HG02588 (cell line): ENCODE results near the gene RNF121.

Source experiments
- ATAC-seq: cut with Tn5 transposase; IDR thresholded peaks from one replicate; pipeline ENCODE4 v1.9.1; 2021; ENCODE audit warnings: mild to moderate bottlenecking, moderate library complexity; ENCODE audit not compliant: unreplicated experiment

RNF121 gene

DNA sequence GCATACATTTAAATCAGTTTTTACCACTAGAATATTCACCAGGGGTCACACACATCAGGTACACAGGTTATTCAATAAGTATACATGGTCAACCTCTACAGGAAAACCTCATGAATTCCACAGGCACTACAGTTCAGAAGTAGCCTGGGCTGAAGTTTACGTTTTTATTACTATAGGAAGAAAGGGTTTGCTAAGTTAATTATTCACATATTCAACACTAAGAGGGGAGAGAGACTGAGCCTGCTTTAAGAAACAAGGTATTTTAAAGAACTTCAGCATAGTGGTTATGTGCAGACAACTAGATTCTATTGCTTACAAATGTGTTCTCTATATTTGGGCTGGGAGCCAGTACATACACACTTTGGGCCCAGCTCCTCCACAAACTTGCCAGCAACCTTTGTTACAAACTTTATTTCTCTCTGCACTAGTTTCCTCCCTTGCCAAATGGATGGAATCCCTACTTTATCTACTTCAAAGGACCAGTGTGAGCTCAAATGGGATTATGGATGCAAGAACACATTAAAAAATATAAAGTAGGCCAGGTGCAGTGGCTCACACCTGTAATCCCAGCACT lies 101.7 kb downstream of the RNF121 start:
- ATAC-seq: no peak

DNA sequence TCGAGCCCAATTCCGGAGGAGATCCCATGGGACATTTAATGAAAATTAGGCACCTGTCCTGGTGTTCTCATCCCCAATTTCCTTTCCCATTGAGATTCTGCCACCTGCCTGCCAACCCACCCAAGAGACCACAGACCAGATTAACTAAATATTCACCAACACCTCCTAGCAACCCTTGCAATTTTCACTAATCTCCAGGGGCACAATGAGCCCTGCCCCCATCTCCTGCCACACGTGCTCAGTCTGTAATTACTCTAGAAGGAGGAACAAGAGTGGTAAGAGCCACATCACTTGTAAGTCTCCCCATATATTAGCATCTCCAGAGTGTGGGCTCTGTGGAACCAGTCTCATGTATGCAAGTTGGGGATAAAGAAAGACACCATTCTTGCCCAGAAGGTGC lies 107.8 kb downstream of the RNF121 start:
- ATAC-seq: no peak

DNA sequence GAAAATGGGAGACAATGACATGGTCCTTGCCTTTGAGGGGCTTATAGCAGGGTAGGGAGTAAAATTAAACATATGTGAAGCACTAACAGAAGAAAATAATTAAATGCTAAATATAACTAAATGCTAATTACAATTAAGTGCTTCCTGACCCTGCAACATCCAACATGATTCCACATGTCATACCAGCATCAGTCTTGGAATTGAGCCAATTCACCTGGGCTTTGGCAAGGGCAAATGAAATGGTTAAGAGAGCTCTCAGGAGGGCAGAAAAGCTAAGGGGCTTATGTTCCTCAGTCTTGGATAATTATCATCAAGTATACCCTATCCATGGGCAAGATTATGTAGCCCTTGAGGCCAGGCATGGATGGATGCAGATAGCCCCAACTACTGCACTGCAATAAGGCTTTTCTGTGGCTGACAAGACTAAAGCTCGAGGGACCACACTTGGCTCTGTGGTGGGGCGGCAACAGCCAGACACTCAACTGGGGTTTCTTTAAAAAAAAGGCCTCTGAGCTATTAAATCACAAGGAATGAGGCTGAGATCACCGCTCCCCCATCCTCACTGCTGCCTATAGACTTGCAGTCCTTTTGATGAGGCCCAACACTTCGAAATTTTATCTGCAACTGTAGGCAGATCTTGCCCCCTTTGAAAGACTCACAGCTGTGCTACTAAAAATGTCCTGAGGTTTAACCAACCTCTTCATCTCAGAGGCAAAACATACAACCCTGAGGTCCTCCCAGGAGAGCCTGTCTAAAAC lies 108.9 kb downstream of the RNF121 start:
- ATAC-seq: no peak

DNA sequence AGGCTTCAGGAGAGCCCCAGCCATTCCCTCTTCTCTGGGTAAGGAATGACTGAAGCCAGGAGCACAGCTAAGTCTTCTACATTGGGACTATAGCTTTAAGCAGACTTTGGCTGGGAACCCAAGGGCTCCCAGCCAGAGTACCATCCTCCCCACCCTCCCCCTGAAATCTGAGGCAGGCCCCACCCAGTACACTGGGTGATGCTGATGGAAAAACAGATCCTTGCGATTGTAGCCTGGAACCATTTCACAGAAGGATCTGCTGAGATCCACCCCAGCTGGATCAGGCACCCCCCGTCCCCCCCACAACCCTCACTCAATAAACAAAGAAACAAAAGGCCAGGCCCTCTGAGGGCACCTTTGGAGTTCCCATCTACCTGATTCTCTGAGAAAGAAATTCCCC lies 109.6 kb downstream of the RNF121 start:
- no peak for ATAC-seq

DNA sequence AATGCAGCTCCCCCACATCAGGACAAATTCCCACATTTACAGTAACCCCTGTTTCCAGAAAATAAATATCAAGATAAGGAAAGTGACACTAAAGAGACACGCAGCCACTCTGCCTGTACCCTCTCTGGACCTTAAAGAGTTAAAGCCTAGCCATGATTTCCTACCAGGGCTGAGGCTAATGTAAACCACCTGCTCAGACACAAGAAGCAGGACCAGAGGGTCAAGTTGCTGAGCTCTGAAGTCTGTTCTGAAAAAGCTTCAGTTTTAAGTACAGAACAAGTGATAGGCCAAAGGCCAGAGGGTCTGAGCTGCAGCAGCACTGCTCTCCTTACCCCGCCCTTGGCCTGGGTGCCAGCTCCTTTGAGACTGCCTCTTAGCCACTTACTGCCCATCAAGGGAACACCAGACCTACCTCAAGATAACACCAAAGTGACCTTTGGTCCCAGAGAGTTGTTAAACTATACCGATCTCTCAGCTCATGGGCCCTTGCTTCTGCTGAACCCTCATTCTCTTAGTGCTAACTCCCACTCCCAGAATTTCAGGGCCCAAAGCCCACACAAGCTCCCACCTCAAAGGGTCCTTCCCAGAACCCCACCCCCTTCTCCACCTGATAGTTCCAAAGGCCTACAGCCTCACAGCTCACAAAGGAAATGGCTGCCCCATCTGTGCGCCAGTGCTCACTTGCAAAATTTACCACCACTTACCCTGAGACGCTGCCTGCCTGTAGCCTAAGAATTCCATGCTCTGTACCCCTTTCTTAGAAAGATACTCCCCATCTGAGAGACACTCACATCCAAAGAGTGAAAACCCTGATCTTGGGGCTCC lies 110.4 kb downstream of the RNF121 start:
- ATAC-seq: no peak

DNA sequence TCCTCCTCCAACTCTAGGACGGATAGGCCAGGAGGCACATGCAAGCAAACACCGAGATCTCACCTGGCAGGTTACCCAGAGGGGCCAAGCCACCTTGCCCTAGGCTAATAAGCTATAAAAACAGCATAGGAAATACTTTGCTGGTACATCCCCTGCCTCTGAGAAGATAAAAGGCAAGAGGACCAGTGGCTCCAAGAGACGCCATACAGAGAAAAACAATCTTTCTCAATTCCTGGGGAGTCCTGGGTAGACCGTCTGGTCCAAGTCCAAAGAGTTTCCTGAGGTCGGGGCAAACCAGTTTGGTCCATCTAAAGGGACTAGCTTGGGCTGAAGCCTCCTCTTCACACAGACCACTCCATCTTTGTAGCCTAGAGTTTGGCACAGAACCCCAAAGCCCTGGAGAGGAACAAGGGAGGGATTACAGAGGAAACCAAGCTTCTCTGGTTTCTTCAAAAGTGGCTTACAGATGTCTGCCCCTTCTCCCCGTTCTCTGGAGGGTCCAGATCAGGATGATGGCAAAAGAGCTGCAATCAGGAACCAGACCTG lies 111.1 kb downstream of the RNF121 start:
- no peak for ATAC-seq

DNA sequence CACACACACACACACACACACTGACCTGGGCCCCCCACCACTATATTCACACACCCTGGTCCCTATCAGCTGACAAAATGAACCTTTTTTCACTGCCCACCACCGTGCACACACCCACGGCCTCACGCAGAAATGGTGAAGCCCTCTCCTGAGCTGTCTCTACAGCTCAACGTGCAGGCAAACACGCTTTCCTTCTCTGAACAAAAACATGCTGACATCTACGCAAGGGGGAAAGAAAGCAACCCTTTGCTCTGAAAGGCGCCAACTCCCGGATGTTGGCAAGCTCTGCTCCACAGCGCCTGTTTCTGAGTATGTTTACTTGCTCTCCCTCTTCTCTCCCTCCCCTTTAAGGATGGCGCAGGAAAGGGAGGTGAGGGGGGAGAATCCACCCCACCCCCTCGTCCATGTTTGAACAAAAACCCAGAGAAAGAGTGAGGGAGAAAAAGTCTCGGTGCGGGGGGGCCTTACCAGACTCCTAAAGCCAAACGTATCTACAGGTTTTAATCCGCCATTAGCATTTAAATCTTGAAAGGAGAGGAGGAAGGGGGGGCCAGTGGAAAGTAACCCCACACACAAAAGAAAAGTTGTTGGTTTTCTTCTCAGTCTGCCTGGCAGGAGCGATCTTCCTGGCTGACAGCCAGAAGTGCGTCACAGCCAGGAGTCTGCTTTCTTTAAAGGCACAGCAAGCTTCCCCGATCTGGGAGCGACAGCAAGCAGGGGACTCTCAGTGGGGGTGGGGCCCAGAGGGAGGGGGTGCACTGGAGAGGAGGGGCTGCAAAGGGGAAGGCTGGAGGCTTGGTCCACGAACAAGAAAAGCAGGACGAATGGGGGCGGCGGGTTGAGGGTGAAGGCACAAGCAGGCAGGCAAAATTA lies 111.9 kb downstream of the RNF121 start:
- no peak for ATAC-seq

DNA sequence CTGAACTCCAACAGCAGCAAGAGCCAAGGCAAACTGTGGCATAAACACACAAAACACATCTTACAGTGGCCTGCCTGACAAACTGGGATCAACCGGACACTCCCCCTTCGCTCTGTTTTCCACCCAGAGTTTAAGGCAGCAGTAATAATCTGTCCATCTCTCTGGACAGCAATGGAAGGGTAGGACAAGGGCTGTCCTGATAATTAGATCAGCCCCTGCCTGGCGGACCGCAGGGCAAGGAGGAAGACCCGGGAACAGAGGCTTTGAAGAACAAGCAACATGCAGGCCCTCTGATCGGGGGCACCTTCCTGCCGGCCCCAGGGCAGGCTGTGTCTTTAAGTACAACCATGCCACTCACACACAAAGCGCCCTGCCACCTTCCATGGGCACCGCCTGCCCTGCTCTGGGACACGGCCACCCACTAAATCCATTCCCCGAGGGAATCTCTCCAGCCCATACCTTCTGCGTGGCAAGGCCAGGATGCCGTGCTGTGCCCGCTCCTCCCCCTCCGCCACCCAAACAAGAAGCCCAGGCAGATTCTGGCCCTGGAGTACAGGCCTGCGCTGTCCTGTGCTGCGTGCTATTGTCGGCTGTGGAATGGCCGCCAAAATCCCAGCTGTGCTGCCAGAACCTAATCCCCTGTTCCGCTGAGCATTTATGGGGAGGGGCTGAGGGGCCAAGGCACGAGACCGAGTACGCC lies 112.7 kb downstream of the RNF121 start:
- ATAC-seq: no peak

DNA sequence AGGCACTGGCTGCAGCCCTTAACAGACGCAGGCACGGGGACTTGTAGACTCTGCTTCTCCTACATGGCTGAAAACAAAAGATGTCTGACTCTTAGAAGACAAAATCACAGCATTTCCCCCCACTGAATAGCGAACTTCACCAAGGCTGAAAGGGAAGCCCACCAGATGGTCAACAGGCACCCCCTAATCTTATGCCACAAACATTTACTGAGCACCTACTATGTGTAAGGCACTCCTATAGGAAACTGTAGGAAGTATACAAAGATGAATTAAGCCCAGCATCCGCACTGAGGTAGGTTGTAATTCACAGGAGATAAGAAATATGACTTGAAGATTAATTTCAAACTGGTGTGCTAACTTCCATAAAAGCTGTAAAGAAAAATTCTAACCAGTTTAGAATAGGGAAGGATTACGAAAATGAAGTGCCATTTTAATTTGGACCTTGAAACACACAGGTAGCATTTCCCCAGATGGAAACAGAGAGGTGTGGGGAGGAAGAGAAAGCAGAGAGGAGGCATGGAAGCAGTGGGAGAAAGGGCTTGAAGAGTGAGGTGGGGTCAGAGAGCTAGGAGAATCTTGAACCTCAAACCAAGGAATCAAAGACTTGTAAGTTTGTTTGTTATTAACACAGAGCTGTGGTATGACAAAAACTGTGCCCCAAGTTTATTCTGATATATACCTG lies 113.4 kb downstream of the RNF121 start:
- no peak for ATAC-seq

DNA sequence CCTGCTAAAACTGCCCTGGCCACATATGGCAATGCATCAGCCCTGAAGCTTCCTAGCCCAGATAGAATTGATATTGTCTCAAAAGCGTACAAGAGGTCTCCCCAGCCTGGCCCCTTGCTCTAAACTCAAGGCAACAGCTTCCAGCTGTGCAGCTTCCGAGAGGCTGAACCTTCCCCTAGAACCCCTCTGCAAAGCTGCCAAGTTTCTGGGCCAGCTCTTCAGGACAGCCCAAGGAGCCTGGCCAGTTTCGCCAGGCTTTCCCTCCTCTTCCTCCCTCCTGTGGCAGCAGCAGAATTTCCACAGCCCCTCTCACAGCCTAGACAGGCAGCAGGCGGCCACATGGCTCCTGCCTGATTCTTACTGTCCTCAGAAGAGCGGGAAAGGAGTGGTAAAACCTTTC lies 117.0 kb downstream of the RNF121 start:
- no peak for ATAC-seq
